Transverse colon (tissue), 3 donors: Measurements from ENCODE around the gene PRDM2.

Source experiments
- CTCF ChIP-seq, 5 experiments: fragments of 200-600 bp in 3 of 5; fragments of 450-650 bp in 2 of 5; sonication (generic) in 3 of 5; IDR thresholded peaks; 1 replicate in 2 of 5; 2 replicates in 3 of 5; pipeline ENCODE4 v1.5.1; 2016 to 2017; ENCODE audit warnings: antibody characterized with exemption in 5 of 5, inconsistent platforms in 3 of 5, mild to moderate bottlenecking in 2 of 5, moderate library complexity in 1 of 5
- POLR2A ChIP-seq: fragments of 450-650 bp; IDR thresholded peaks from one replicate; pipeline ENCODE4 v1.6.1; 2016; ENCODE audit warnings: antibody characterized with exemption, mild to moderate bottlenecking, moderate library complexity

GRCh38 chr1:13799502-13800283, 99.7 kb downstream of the PRDM2 start:
- no peak for TF ChIP-seq CTCF (IDR thresholded peaks at IDR 0.05)
- no peak for TF ChIP-seq POLR2A
